Activated T-cell treated with anti-CD3 and anti-CD28 coated beads for 4 hours (primary cell): Measurements from ENCODE around the gene MSL2.
"Not testable (repeated sequence)": the region's sequence is repeated elsewhere in the genome, so short reads cannot be mapped to it uniquely, and the experiment has no call there.

Experiments used
- DNase-seq: peaks from one replicate; pipeline ENCODE4 v3.0.0-alpha.2; 2020

Gene MSL2

DNA sequence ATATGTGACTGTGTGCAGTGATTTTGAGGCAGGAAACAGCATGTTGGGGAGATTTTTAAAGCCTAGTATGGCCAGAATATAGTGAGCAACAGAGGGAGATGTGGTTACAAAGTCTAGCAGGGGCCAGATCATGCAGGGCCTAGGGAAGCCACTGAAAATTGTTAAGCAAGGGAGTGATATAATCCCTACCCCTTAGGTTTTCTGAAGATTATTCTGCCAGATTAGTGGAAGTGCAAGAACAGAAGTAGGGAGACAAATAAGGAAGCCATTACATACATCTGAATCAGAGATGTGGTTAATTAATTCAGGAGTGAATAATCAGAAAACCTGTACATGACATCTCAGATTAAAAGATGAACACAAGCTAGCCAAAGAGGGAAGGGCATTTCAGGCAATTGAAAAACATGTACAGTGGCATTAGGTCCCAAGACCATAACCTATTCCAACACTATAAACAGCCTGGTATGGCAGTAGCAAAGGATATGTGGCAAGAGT, 54.8 kb downstream of the MSL2 start:
- no peak for DNase-seq

DNA sequence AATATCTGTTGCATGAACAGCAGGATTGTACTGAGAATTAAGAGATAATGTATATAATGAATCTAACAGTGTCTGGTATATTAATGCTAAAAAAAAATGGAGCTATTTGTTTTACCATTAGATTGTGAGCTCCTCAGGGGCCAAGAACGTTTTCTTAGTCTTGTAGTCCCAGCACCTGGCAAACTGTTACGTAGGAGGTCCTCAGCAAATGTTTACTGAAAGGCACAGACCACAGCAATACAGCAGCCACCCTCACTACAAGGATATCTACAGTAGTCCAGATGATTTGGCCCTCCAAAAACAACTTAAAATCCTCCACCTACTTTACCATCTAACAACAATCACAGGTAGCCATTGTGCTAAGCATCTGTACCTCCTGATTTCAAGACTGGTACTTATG, 59.7 kb downstream of the MSL2 start:
- DNase-seq, result no peak

DNA sequence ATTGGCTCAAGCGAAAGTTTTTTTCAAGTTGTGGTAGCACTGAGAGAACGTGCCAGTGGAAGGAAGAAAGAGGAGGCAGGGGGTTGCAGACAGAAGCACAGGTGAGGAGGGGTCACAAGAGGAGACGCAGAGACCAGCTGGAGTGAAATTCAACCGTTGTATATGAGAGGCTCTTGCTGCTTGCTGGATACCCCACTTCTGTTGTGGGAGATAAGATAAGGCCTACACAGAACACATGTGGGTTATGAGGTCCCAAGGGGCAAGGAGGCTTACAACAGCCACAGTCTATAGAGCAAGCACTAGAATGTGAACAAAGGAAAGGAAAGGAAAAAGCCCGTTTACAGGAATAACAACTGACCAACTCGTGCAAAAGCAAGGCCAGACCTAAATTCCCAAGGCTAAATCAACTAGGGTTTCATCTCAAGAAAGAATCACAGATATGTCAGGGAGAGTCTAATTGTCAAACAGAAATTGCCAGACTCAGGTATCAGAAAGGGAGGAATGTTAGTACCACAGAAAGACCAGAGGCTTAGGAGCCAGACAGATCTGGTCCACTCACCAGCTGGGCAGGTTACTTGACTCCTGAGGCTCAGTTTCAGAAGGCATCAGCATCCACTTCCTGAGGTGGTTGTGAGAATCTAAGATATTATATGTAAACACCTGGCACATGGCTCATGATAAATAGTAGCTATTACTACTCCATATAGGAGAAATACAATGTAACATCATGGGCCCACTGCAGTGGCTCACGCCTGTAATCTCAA, 60.9 kb downstream of the MSL2 start:
- no peak for DNase-seq

DNA sequence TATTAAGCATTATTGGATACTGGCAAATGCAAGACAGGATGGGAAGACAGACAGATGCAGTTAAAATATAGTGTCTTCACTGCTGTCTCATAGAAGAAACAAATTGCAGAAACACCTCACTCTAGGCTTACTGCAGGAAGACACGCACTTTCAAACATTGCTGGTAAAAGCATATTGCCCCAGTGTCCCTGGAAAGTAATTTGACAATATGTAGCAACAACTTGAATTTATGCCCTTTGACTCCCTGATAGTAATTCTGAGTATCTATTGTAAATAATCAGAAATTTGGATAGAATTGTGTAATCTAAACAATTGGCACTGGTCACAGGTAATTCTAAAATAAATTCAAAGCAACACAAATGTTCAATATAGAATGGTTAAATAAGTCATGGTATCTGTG, 62.0 kb downstream of the MSL2 start:
- no peak for DNase-seq

DNA sequence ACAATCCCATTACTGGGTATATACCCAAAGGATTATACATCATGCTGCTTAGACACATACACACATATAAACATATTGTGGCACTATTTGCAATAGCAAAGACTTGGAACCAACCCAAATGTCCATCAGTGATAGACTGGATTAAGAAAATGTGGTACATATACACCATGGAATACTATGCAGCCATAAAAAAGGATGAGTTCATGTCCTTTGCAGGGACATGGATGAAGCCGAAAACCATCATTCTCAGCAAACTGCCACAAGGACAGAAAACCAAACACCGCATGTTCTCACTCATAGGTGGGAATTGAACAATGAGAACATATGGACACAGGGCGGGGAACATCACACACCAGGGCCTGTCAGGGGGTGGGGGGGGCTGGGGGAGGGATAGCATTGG, 64.5 kb downstream of the MSL2 start:
- not testable (repeated sequence) for DNase-seq

DNA sequence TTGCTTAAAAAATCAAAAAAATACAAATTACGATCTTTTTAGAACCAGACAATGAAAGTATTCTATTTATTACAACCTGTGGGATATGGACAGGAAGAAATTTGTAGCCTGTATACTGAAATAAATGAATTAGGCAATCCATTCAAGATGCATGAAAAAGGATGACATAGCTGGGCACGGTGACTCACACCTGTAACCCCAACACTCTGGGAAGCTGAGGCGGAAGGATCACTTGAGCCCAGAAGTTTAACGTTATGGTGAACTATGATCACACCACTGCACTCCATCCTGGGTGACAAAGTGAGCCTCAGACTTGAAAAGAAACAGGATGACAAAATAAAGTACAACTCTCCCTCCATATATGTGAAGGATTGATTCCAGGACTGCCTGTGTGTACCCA, 74.1 kb downstream of the MSL2 start:
- DNase-seq, result no peak

DNA sequence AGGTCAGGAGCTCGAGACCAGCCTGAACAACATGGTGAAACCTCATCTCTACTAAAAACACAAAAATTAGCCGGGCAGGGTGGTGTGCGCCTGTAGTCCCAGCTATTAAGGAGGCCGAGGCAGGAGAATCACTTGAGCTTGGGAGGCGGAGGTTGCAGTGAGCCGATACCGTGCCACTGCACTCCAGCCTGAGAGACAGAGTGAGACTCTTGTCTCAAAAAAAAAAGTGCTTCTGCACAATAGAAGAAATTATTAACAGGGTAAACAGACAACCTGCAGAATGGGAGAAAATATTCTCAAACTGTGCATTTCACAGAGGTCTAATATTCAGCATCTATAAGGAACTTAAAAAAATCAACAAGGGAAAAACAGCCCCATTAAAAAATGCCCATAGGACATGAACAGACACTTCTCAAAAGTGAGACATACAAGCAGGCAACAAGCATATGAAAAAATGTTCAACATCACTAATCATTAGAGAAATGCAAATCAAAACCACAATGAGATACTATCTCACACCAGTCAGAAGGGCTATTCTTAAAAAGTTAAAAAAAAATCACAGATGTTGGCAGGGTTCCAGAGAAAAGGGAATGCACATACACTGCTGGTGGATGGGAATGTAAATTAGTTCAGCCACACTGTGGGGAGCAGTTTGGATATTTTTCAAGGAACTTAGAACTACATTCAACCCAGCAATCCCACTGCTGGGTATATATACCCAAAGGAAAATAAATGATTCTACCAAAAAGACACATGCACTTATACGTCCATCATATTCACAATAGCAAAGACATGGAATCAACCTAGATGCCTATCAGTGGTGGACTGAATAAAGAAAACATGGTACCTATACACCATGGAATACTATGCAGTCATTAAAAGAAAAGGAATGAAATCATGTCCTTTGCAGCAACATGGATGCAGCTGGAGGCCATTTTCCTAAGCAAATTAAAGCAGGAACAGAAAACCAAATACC, 75.5 kb downstream of the MSL2 start:
- DNase-seq, result no peak

DNA sequence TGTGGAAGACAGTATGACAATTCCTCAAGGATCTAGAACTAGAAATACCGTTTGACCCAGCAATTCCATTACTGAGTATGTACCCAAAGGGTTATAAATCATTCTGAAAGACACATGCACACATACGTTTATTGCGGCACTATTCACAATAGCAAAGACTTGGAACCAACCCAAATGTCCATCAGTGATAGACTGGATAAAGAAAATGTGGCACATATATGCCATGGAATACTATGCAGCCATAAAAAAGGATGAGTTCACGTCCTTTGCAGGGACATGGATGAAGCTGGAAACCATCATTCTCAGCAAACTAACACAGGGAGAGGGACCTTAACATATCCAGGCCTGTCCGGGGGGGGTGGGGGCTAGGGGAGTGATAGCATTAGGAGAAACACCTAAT, 76.4 kb downstream of the MSL2 start:
- not testable (repeated sequence) for DNase-seq

DNA sequence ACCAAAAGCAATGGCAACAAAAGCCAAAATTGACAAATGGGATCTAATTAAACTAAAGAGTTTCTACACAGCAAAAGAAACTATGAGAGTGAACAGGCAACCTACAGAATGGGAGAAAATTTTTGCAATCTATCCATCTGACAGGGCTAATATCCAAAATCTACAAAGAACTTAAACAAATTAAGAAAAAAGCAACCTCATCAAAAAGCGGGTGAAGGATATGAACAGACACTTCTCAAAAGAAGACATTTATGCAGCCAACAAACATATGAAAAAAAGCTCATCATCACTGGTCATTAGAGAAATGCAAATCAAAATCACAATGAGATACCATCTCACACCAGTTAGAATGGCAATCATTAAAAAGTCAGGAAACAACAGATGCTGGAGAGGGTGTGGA, 76.8 kb downstream of the MSL2 start:
- not testable (repeated sequence) for DNase-seq

DNA sequence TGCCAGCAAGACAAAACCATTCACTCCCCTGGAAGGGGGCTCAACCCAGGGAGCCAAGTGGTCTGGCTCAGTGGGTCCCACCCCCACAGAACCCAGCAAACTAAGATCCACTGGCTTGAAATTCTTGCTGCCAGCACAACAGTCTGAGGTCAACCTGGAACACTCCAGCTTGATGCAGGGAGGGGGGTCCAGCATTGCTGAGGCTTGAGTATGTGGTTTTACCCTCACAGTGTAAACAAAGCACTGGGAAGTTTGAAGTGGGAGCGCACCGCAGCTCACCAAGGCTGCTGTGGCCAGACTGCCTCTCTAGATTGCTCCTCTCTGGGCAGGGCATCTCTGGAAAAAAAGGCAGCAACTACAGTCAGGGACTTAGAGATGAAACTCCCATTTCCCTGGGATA, 81.7 kb downstream of the MSL2 start:
- no peak for DNase-seq

DNA sequence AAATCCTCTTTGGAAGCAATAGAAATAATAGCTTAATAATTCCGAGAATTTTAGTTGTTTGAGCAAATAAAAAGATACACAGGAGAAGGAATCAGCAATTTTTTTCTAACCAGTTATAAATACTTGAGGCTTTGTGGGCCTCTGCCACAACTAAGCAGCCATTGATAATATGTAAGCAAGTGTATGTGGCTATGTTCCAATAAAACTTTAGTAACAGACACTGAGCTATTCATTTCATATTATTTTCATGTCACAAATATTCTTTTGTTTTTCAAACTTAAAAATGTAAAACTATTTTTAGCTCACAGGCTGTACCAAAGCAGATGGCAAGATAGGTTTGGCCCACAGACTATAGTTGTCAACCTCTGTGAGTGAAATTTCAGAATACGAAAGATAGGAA, 85.7 kb downstream of the MSL2 start:
- DNase-seq, result no peak

DNA sequence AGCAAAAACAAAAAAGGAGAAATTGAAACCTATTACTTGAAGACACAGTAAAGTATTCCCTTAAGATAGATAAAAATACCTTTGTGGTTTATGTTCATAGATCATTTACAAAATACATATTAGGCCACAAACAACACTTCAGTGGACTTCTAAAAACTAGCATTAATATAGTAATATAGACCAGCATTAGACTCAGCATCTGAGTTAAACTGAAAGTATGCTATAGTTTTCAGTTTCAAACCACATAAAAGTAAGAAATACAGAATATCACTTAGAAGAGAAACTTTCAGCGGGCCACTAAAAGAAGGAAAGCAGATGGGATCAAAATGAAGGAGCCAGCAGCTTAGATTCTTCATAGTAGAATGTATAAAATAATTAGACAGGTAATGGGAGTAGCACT, 86.6 kb downstream of the MSL2 start:
- no peak for DNase-seq

DNA sequence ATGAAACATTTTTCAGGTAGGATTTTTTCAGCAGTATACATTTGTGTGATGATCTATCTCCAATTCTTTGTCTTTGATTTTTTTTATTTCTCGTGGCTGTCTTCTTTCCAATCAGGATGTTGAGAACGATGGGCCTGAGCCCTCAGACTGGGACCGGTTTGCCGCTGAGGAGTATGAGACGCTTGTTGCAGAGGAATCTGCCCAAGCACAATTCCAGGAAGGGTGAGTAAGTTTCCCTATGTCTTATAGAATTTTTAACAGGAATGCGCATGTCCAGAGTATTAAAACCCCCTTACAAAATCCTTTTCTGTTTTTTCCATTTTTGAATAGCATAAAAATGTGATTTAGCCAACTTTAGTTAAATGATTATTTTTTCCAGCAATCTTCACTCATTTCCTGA, 90.0 kb downstream of the MSL2 start:
- no peak for DNase-seq

DNA sequence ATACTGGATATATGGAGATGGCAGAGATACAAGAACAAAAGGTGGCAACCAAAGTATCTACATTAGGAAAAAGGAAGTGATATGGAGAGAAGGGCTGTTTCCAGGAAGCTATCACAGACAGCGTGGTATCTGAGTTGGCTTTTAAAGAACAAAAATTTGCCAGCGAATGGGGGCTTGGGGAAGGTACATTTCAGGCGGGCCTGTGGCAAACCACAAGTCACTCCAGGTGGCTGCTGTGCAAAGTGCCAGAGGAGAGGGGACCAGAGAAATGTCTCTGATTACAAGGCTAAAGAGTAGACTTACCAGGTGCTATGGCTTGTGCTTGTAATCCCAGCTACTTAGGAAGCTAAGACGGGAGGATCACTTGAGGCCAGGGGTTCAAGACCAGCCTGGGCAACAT, 91.1 kb downstream of the MSL2 start:
- DNase-seq, result no peak
